ENCODE data around the gene H3-3A. TPM values are rescaled to one million over a fixed set of nuclear protein-coding genes. Genes with fewer than 3 reads are reported as not detected.

H3-3A gene
- total and polyA plus RNA-seq, 2 donors (not counting 1 experiment from before 2014, with no cell fraction given) = 86.2 to 312 TPM

DNA sequence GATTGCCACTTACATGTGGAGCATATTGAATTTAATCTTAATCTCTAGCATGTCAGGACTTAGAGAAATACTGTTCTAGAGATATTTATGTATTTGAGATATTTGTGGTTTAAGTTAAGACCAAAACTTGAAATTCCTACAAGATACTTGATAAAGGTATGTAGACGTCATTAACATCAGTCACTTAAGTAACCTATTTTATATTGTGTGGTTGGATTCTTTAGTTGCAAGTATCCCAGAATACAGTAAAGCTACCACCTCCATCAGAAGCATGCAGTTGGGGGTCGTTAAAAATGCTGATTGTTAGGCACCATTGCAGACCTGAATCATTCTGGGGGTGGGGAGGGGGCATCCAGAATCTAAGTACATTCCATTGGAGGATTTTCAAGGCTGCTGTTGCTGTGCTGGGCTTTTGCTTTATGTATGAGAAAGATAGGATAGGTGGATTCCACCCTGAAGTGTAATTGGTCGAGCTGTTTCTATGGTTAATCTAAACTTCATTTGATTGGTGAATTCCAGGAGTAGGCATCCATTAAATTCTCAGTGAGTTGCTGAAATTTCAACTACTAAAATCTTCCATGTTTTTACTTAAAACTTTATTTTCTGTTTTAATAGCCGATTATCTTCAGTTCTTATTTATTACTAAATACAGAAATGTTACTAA, 4.0 kb downstream of the H3-3A start:
- peaks cover 59% of the 10 kb centered on the region for H3K79me2 ChIP-seq (ENCODE audit: control insufficient read depth, insufficient read depth, low read length)
- H3K4me3 ChIP-seq (replicated peaks in 1 of 4; ENCODE audit: control extremely low read depth in 1 of 4, insufficient read depth in 1 of 4, low read depth in 3 of 4, low read length in 4 of 4) = no peak overlapping the region
- peaks cover 12% of the 10 kb centered on the region for H4K20me1 ChIP-seq (ENCODE audit: control insufficient read depth, extremely low read depth, insufficient read depth, low read length)
- peak overlapping the region; percentile 8 for H3K4me2 ChIP-seq (ENCODE audit: extremely low read depth, insufficient read depth, low read length)
- no peak for TF ChIP-seq EZH2 (IDR thresholded peaks at IDR 0.05; ENCODE audit: low read length, missing control alignments)
- TF ChIP-seq, protein P1, sequence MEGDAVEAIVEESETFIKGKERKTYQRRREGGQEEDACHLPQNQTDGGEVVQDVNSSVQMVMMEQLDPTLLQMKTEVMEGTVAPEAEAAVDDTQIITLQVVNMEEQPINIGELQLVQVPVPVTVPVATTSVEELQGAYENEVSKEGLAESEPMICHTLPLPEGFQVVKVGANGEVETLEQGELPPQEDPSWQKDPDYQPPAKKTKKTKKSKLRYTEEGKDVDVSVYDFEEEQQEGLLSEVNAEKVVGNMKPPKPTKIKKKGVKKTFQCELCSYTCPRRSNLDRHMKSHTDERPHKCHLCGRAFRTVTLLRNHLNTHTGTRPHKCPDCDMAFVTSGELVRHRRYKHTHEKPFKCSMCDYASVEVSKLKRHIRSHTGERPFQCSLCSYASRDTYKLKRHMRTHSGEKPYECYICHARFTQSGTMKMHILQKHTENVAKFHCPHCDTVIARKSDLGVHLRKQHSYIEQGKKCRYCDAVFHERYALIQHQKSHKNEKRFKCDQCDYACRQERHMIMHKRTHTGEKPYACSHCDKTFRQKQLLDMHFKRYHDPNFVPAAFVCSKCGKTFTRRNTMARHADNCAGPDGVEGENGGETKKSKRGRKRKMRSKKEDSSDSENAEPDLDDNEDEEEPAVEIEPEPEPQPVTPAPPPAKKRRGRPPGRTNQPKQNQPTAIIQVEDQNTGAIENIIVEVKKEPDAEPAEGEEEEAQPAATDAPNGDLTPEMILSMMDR (conservative IDR thresholded peaks at IDR 0.05 in 1 of 2, IDR thresholded peaks at IDR 0.05 in 1 of 2; ENCODE audit: low read depth in 1 of 2, low read length in 2 of 2) = no peak
- no peak overlapping the region for H3K9ac ChIP-seq (ENCODE audit: insufficient read depth, low read length)
- no peaks in the 10 kb centered on the region for H3K9me3 ChIP-seq (ENCODE audit: control insufficient read depth, insufficient read depth, low read depth, low read length)
- H3K4me1 ChIP-seq (ENCODE audit: control insufficient read depth, extremely low read depth, insufficient read depth, low read length) = no peaks in the 10 kb centered on the region
- peak in 1 of 2 donors; percentile 51 for DNase-seq (ENCODE audit: low read depth in 2 of 2)
- no peaks in the 10 kb centered on the region for H3K27me3 ChIP-seq (ENCODE audit: control insufficient read depth, insufficient read depth, low read length)
- H3K36me3 ChIP-seq (ENCODE audit: control insufficient read depth, insufficient read depth, low read length) = peaks cover 3% of the 10 kb centered on the region
- H3K27ac ChIP-seq (ENCODE audit: insufficient read depth, low read length) = no peak overlapping the region
- H2AFZ ChIP-seq (ENCODE audit: low read length) = no peak overlapping the region

DNA sequence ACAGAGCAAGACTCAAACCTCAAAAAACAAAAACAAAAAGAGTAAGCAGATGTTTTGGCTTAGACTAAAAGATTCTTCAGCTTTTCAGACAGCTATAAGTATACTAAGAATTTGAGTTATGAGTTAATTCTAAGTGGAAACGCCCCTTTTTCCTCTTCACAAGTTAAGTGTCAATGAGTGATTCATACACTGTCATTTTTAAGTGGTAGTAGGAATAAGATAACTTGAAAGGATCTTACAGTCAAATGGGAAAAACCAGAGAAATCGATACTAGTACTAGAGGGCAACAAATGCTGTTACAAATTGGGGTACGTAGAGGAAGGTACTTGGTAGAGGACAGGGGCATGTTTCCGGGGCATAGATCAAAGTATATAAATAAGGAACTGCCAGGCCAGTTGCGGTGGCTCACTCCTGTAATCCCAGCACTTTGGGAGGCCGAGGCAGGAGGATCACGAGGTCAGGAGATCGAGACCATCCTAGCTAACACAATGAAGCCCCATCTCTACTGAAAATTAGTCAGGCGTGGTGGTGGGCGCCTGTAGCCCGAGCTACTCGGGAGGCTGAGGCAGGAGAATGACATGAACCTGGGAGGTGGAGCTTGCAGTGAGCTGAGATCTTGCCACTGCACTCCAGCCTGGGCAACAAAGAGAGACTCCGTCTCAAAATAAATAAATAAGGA, 7.4 kb downstream of the H3-3A start:
- no peak overlapping the region for H3K27ac ChIP-seq (ENCODE audit: insufficient read depth, low read length)
- no peak overlapping the region for H3K4me2 ChIP-seq (ENCODE audit: extremely low read depth, insufficient read depth, low read length)
- no peak overlapping the region for H3K4me3 ChIP-seq (replicated peaks in 1 of 4; ENCODE audit: control extremely low read depth in 1 of 4, insufficient read depth in 1 of 4, low read depth in 3 of 4, low read length in 4 of 4)
- no peaks in the 10 kb centered on the region for H3K4me1 ChIP-seq (ENCODE audit: control insufficient read depth, extremely low read depth, insufficient read depth, low read length)
- H3K9ac ChIP-seq (ENCODE audit: insufficient read depth, low read length) = no peak overlapping the region
- DNase-seq (ENCODE audit: low read depth in 2 of 2) = no peak
- H3K79me2 ChIP-seq (ENCODE audit: control insufficient read depth, insufficient read depth, low read length) = peaks cover 43% of the 10 kb centered on the region
- no peaks in the 10 kb centered on the region for H3K9me3 ChIP-seq (ENCODE audit: control insufficient read depth, insufficient read depth, low read depth, low read length)
- no peak overlapping the region for H2AFZ ChIP-seq (ENCODE audit: low read length)
- TF ChIP-seq EZH2 (IDR thresholded peaks at IDR 0.05; ENCODE audit: low read length, missing control alignments) = no peak
- TF ChIP-seq, protein P1 (conservative IDR thresholded peaks at IDR 0.05 in 1 of 2, IDR thresholded peaks at IDR 0.05 in 1 of 2; ENCODE audit: low read depth in 1 of 2, low read length in 2 of 2) = no peak
- H3K36me3 ChIP-seq (ENCODE audit: control insufficient read depth, insufficient read depth, low read length) = peaks cover 8% of the 10 kb centered on the region
- peaks cover 5% of the 10 kb centered on the region for H4K20me1 ChIP-seq (ENCODE audit: control insufficient read depth, extremely low read depth, insufficient read depth, low read length)
- H3K27me3 ChIP-seq (ENCODE audit: control insufficient read depth, insufficient read depth, low read length) = no peaks in the 10 kb centered on the region

DNA sequence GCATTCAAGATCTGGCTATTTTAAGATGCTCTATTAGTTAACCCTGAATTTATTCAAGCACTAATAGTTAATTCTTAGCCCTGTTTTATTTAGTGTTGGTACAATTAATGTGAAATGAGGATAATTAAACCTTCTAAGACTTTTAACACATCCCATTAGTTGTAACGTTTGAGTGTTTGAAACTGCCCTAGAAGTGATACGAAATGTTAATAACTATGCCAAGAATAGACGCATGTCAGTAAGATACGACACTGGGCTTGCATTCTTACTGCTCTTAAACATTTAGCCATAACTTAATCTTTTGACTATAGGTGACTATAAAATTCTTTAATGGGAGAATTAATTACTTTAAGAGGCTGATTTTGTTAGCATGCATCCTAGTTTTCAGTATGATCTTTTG, 9.8 kb downstream of the H3-3A start:
- Histone ChIP-seq H3K4me2 (ENCODE audit: extremely low read depth, insufficient read depth, low read length) (no peak overlapping the region), H3K9ac (ENCODE audit: insufficient read depth, low read length) (no peak overlapping the region), H3K4me1 (ENCODE audit: control insufficient read depth, extremely low read depth, insufficient read depth, low read length) (no peaks in the 10 kb centered on the region), H2AFZ (ENCODE audit: low read length) (no peak overlapping the region), H4K20me1 (ENCODE audit: control insufficient read depth, extremely low read depth, insufficient read depth, low read length) (no peaks in the 10 kb centered on the region), H3K27me3 (ENCODE audit: control insufficient read depth, insufficient read depth, low read length) (no peaks in the 10 kb centered on the region), H3K36me3 (ENCODE audit: control insufficient read depth, insufficient read depth, low read length) (peaks cover 5% of the 10 kb centered on the region), H3K9me3 (ENCODE audit: control insufficient read depth, insufficient read depth, low read depth, low read length) (no peaks in the 10 kb centered on the region), H3K27ac (ENCODE audit: insufficient read depth, low read length) (no peak overlapping the region), H3K4me3 (replicated peaks in 1 of 4; ENCODE audit: control extremely low read depth in 1 of 4, insufficient read depth in 1 of 4, low read depth in 3 of 4, low read length in 4 of 4) (no peak overlapping the region), H3K79me2 (ENCODE audit: control insufficient read depth, insufficient read depth, low read length) (peaks cover 19% of the 10 kb centered on the region)
- DNase-seq (ENCODE audit: low read depth in 2 of 2) = no peak
- TF ChIP-seq EZH2 (IDR thresholded peaks at IDR 0.05; ENCODE audit: low read length, missing control alignments) = no peak
- TF ChIP-seq, protein P1 (conservative IDR thresholded peaks at IDR 0.05 in 1 of 2, IDR thresholded peaks at IDR 0.05 in 1 of 2; ENCODE audit: low read depth in 1 of 2, low read length in 2 of 2) = no peak
